Liver (tissue), 9 donors: Measurements from ENCODE around the gene AGBL4. TPM values are rescaled to one million over a fixed set of nuclear protein-coding genes. Genes with fewer than 3 reads are reported as not detected.

ENCODE experiments used
- DNase-seq: peaks from one replicate; pipeline ENCODE4 v3.0.0-alpha.2; 2017; ENCODE audit warnings: low spot score
- H3K27ac ChIP-seq, 2 donors: one replicate each; pipeline ENCODE4 v1.7.0; 2013; ENCODE audit warnings: inconsistent platforms in 2 of 2, low read length in 2 of 2, control low read depth in 1 of 2, low read depth in 1 of 2, mild to moderate bottlenecking in 1 of 2
- H3K27me3 ChIP-seq, 4 donors: one replicate each; pipeline versions ENCODE4 v1.6.1 to v1.7.0; 2013; ENCODE audit warnings: low read length in 3 of 4, inconsistent platforms in 1 of 4, mild to moderate bottlenecking in 1 of 4, moderate library complexity in 1 of 4; ENCODE audit not compliant: control insufficient read depth in 4 of 4, insufficient read depth in 4 of 4
- H3K36me3 ChIP-seq, 4 donors: one replicate each; pipeline versions ENCODE4 v1.6.1 to v1.7.0; 2013; ENCODE audit warnings: low read length in 3 of 4, mild to moderate bottlenecking in 3 of 4, low read depth in 1 of 4, moderate library complexity in 1 of 4; ENCODE audit not compliant: control insufficient read depth in 4 of 4, insufficient read depth in 3 of 4
- H3K4me1 ChIP-seq, 4 donors: one replicate each; pipeline versions ENCODE4 v1.6.1 to v1.7.0; 2013; ENCODE audit warnings: low read length in 3 of 4, mild to moderate bottlenecking in 3 of 4, moderate library complexity in 1 of 4; ENCODE audit not compliant: control insufficient read depth in 4 of 4, insufficient read depth in 4 of 4
- H3K4me3 ChIP-seq, 3 donors: one replicate each; pipeline versions ENCODE4 v1.6.1 to v1.7.0; 2013; ENCODE audit warnings: low read length in 3 of 3, control low read depth in 1 of 3, low read depth in 1 of 3, mild to moderate bottlenecking in 1 of 3
- H3K9ac ChIP-seq, 2 donors: one replicate each; pipeline ENCODE4 v1.7.0; 2013; ENCODE audit warnings: low read length in 2 of 2, mild to moderate bottlenecking in 2 of 2, moderate library complexity in 2 of 2, control low read depth in 1 of 2, low read depth in 1 of 2
- H3K9me3 ChIP-seq, 4 donors: one replicate each; pipeline versions ENCODE4 v1.6.1 to v1.7.0; 2013; ENCODE audit warnings: low read length in 3 of 4; ENCODE audit not compliant: control insufficient read depth in 4 of 4
- CTCF ChIP-seq: fragments of 150-350 bp; IDR thresholded peaks from 2 replicates; pipeline ENCODE4 v1.5.1; 2017; ENCODE audit warnings: improper control_type of control experiment, low read depth, low read length; ENCODE audit not compliant: missing input control
- EGR1 ChIP-seq, 2 donors: IDR thresholded peaks; 2 replicates each; pipeline ENCODE4 v1.6.1; 2016 to 2018; ENCODE audit warnings: antibody characterized with exemption in 2 of 2, low read depth in 2 of 2
- FOXA1 ChIP-seq: IDR thresholded peaks from 2 replicates; pipeline ENCODE4 v1.6.1; 2016; ENCODE audit warnings: antibody characterized with exemption
- FOXA2 ChIP-seq: IDR thresholded peaks from 2 replicates; pipeline ENCODE4 v1.6.1; 2016; ENCODE audit warnings: antibody characterized with exemption
- GABPA ChIP-seq, 2 donors: IDR thresholded peaks in 1 of 2; conservative IDR thresholded peaks in 1 of 2; 2 replicates each; pipeline ENCODE4 v1.6.1; 2016; ENCODE audit warnings: antibody characterized with exemption in 2 of 2, mild to moderate bottlenecking in 1 of 2, moderate library complexity in 1 of 2
- HNF4G ChIP-seq: IDR thresholded peaks from 2 replicates; pipeline ENCODE4 v1.6.1; 2016; ENCODE audit warnings: antibody characterized with exemption
- JUND ChIP-seq, 2 donors: IDR thresholded peaks; 2 replicates each; pipeline ENCODE4 v1.6.1; 2016; ENCODE audit warnings: antibody characterized with exemption in 2 of 2
- NR2F2 ChIP-seq: IDR thresholded peaks from 2 replicates; pipeline ENCODE4 v1.6.1; 2016; ENCODE audit warnings: antibody characterized with exemption
- RAD21 ChIP-seq, 2 donors: IDR thresholded peaks; 2 replicates each; pipeline ENCODE4 v1.6.1; 2016; ENCODE audit warnings: antibody characterized with exemption in 2 of 2, mild to moderate bottlenecking in 2 of 2
- REST ChIP-seq: IDR thresholded peaks from 2 replicates; pipeline ENCODE4 v1.6.1; 2016; ENCODE audit warnings: antibody characterized with exemption, mild to moderate bottlenecking
- RXRA ChIP-seq, 2 donors: IDR thresholded peaks; 2 replicates each; pipeline ENCODE4 v1.6.1; 2017 to 2018; ENCODE audit warnings: antibody characterized with exemption in 2 of 2, mild to moderate bottlenecking in 1 of 2
- SP1 ChIP-seq: IDR thresholded peaks from 2 replicates; pipeline ENCODE4 v1.6.1; 2018; ENCODE audit warnings: antibody characterized with exemption, mild to moderate bottlenecking
- TAF1 ChIP-seq: conservative IDR thresholded peaks from 2 replicates; pipeline ENCODE4 v1.6.1; 2016; ENCODE audit warnings: antibody characterized with exemption, mild to moderate bottlenecking
- YY1 ChIP-seq: IDR thresholded peaks from 2 replicates; pipeline ENCODE4 v1.6.1; 2016; ENCODE audit warnings: antibody characterized with exemption, mild to moderate bottlenecking
- WGBS: extraction: QIAGEN DNeasy Blood & Tissue Kit; methylation state at CpG from one replicate; pipeline ENCODE4 v1.1.7; 2013; 5-methylcytosine and 5-hydroxymethylcytosine counted together
- polyA plus RNA-seq, 2 donors: library from polyadenylated mRNA; stranded (reverse) in 1 of 2; unstranded in 1 of 2; fragments of 200-250 nt in 1 of 2; fragments of >200 nt in 1 of 2; fragmentation: Nextera tagmentation in 1 of 2; extraction: Ambion mirVana in 1 of 2; gene quantifications; one replicate each; pipeline versions ENCODE4 v1.2.1 to v1.2.3, GENCODE V29; 2013 to 2015
- total RNA-seq, 2 donors: library from RNA; depleted of rRNA; stranded (reverse); fragments of >200 nt; gene quantifications; one replicate each; pipeline ENCODE4 v1.2.3, GENCODE V29; 2014
- TF ChIP-seq, protein P1 (sequence below): IDR thresholded peaks from 2 replicates; pipeline ENCODE4 v1.6.1; 2016; ENCODE audit warnings: antibody characterized with exemption
- TF ChIP-seq, protein P2 (sequence below): IDR thresholded peaks from 2 replicates; pipeline ENCODE4 v1.6.1; 2016; ENCODE audit warnings: antibody characterized with exemption
- donor health status: healthy.
- donor health status: healthy.
- donor health status: healthy.
- donor health status: healthy.
- donor health status: healthy.

AGBL4 gene
- total and polyA plus RNA-seq, 4 donors = 0.75 to 0.76 TPM; not detected in 2

GRCh38 chr1:48673332-48674105, 1350.2 kb downstream of the AGBL4 start:
- Histone ChIP-seq H3K27ac (no peak overlapping the region), H3K9me3 (no peaks in the 10 kb centered on the region), H3K4me3 (no peak overlapping the region), H3K27me3 (no peaks in the 10 kb centered on the region), H3K4me1 (peaks cover 9 to 37% (median 34%) of the 10 kb centered on the region in 4 donors), H3K9ac (no peak overlapping the region), H3K36me3 (no peaks in the 10 kb centered on the region)
- no peak for DNase-seq
- 78% methylated on average over 12 of the region's 12 CpGs for WGBS
- TF ChIP-seq SP1 = no peak
- TF ChIP-seq REST = no peak
- no peak for TF ChIP-seq JUND (IDR thresholded peaks at IDR 0.05)
- TF ChIP-seq, protein P1, sequence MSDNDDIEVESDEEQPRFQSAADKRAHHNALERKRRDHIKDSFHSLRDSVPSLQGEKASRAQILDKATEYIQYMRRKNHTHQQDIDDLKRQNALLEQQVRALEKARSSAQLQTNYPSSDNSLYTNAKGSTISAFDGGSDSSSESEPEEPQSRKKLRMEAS = no peak
- no peak for TF ChIP-seq NR2F2
- TF ChIP-seq GABPA (IDR thresholded peaks at IDR 0.05 in 1 of 2, conservative IDR thresholded peaks at IDR 0.05 in 1 of 2) = no peak
- TF ChIP-seq YY1 = no peak
- TF ChIP-seq HNF4G = no peak
- TF ChIP-seq FOXA1 = no peak
- TF ChIP-seq EGR1 (IDR thresholded peaks at IDR 0.05; ENCODE audit: low read depth in 2 of 2) = no peak
- no peak for TF ChIP-seq TAF1
- TF ChIP-seq, protein P2, sequence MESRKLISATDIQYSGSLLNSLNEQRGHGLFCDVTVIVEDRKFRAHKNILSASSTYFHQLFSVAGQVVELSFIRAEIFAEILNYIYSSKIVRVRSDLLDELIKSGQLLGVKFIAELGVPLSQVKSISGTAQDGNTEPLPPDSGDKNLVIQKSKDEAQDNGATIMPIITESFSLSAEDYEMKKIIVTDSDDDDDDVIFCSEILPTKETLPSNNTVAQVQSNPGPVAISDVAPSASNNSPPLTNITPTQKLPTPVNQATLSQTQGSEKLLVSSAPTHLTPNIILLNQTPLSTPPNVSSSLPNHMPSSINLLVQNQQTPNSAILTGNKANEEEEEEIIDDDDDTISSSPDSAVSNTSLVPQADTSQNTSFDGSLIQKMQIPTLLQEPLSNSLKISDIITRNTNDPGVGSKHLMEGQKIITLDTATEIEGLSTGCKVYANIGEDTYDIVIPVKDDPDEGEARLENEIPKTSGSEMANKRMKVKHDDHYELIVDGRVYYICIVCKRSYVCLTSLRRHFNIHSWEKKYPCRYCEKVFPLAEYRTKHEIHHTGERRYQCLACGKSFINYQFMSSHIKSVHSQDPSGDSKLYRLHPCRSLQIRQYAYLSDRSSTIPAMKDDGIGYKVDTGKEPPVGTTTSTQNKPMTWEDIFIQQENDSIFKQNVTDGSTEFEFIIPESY = no peak
- no peak for TF ChIP-seq FOXA2
- TF ChIP-seq RAD21 (IDR thresholded peaks at IDR 0.05) = no peak
- no peak for TF ChIP-seq CTCF
- TF ChIP-seq RXRA (IDR thresholded peaks at IDR 0.05) = no peak
